A549 (cell line): Measurements from ENCODE around the gene PRR15L. TPM values are rescaled to one million over a fixed set of nuclear protein-coding genes. Genes with fewer than 3 reads are reported as not detected.
A peak's percentile ranks its signal among the peaks of the same experiment; 100 is the strongest.

Source experiments
- ATAC-seq, 2 experiments: fragments of 200-7000 bp in 1 of 2; fragments of >200 bp in 1 of 2; cut with Nextera tagmentation in 1 of 2; cut with Tn5 transposase in 1 of 2; 3 replicates each; pipeline versions ENCODE4 v1.8.0 to v1.9.1; 2018 to 2020; ENCODE audit warnings: mild to moderate bottlenecking in 1 of 2, moderate library complexity in 1 of 2
- CTCF ChIA-PET: fragments of 300-600 bp; sonication (Branson Sonifier 250); formaldehyde crosslinking; extraction: SDS; loops from one replicate; lab custom pipeline; 2021; ENCODE audit warnings: antibody characterized with exemption, inconsistent platforms; lab: Yijun Ruan, JAX
- POLR2A ChIA-PET: fragments of 350-600 bp; formaldehyde crosslinking; extraction: SDS; loops from one replicate; lab custom pipeline; 2021; ENCODE audit warnings: antibody characterized with exemption, inconsistent platforms; lab: Yijun Ruan, JAX
- DNase-seq, 2 experiments: peaks; one replicate each; pipeline versions ENCODE4 v3.0.0 to v3.0.0-alpha.2; 2011 to 2016; ENCODE audit warnings: low read depth in 1 of 2, low spot score in 1 of 2
- FAIRE-seq: peaks from 2 replicates; lab custom pipeline; 2011; peaks lifted over from hg19 to GRCh38; lab: Jason Lieb, UNC
- H3K27ac ChIP-seq, 2 experiments: fragments of >200 bp; sonication (Bioruptor Twin); formaldehyde crosslinking; 3 replicates each; pipeline ENCODE4 v1.5.1; 2016 to 2017
- H3K4me1 ChIP-seq: fragments of >200 bp; sonication (Bioruptor Twin); formaldehyde crosslinking; 3 replicates; pipeline ENCODE4 v1.6.1; 2016
- H3K4me2 ChIP-seq: fragments of >200 bp; sonication (Bioruptor Twin); formaldehyde crosslinking; 3 replicates; pipeline ENCODE4 v1.6.1; 2016
- H3K4me3 ChIP-seq: fragments of >200 bp; sonication (Bioruptor Twin); formaldehyde crosslinking; 3 replicates; pipeline ENCODE4 v1.5.1; 2016
- H3K9me3 ChIP-seq: fragments of >200 bp; sonication (Bioruptor Twin); formaldehyde crosslinking; 3 replicates; pipeline ENCODE4 v1.6.1; 2016
- ATOH8 ChIP-seq: fragments of 250-450 bp; sonication (Bioruptor Pico); IDR thresholded peaks from 2 replicates; pipeline ENCODE4 v1.5.0; 2020; ENCODE audit warnings: low read depth, mild to moderate bottlenecking, moderate library complexity
- CHD2 ChIP-seq: fragments of 150-350 bp; IDR thresholded peaks from 2 replicates; pipeline ENCODE4 v1.6.1; 2014; ENCODE audit warnings: low read length; ENCODE audit not compliant: partially characterized antibody
- E2F6 ChIP-seq: IDR thresholded peaks from 2 replicates; pipeline ENCODE4 v1.6.1; 2012; ENCODE audit warnings: low read depth, borderline replicate concordance
- EHF ChIP-seq: fragments of 250-450 bp; sonication (Bioruptor Pico); IDR thresholded peaks from 2 replicates; pipeline ENCODE4 v1.5.0; 2020; ENCODE audit warnings: mild to moderate bottlenecking
- ELK1 ChIP-seq: fragments of 150-350 bp; IDR thresholded peaks from 2 replicates; pipeline ENCODE4 v1.6.1; 2014; ENCODE audit warnings: low read depth, mild to moderate bottlenecking, low read length
- ESRRA ChIP-seq: fragments of 150-350 bp; IDR thresholded peaks from 2 replicates; pipeline ENCODE4 v1.6.1; 2014; ENCODE audit warnings: mild to moderate bottlenecking, low read length, borderline replicate concordance
- HDAC2 ChIP-seq: fragments of 200-600 bp; sonication (generic); IDR thresholded peaks from 2 replicates; pipeline ENCODE4 v1.6.1; 2016
- HEYL ChIP-seq: fragments of 250-450 bp; sonication (Bioruptor Pico); IDR thresholded peaks from 2 replicates; pipeline ENCODE4 v1.8.0; 2021; ENCODE audit warnings: mild to moderate bottlenecking, moderate library complexity
- HOXA7 ChIP-seq: fragments of 250-450 bp; sonication (Bioruptor Pico); IDR thresholded peaks from 2 replicates; pipeline ENCODE4 v1.5.0; 2020; ENCODE audit warnings: mild to moderate bottlenecking, moderate library complexity
- KDM1A ChIP-seq: fragments of 200-600 bp; sonication (generic); IDR thresholded peaks from 2 replicates; pipeline ENCODE4 v1.6.1; 2016; ENCODE audit warnings: low read depth, mild to moderate bottlenecking
- MYC ChIP-seq: IDR thresholded peaks from 2 replicates; pipeline ENCODE4 v1.6.1; 2012; ENCODE audit warnings: mild to moderate bottlenecking, inconsistent platforms, low read length, improper control_type of control experiment, borderline replicate concordance
- NPAS2 ChIP-seq: fragments of 250-450 bp; sonication (Bioruptor Pico); IDR thresholded peaks from 2 replicates; pipeline ENCODE4 v1.8.0; 2022; ENCODE audit warnings: mild to moderate bottlenecking, moderate library complexity, borderline replicate concordance
- NR3C1 ChIP-seq: fragments of >200 bp; sonication (Bioruptor Twin); formaldehyde crosslinking; IDR thresholded peaks from 3 replicates; pipeline ENCODE4 v1.6.1; 2017
- RAD21 ChIP-seq, 2 experiments: fragments of >200 bp in 1 of 2; sonication (Bioruptor Twin) in 1 of 2; formaldehyde crosslinking in 1 of 2; IDR thresholded peaks in 1 of 2; conservative IDR thresholded peaks in 1 of 2; 2 replicates in 1 of 2; 3 replicates in 1 of 2; pipeline ENCODE4 v1.6.1; 2012 to 2018; ENCODE audit warnings: inconsistent platforms in 1 of 2
- RCOR1 ChIP-seq: fragments of 150-350 bp; IDR thresholded peaks from 2 replicates; pipeline ENCODE4 v1.6.1; 2014; ENCODE audit warnings: antibody characterized with exemption, low read length, low read depth
- RFX5 ChIP-seq: fragments of 450-650 bp; IDR thresholded peaks from 2 replicates; pipeline ENCODE4 v1.7.1; 2014; ENCODE audit warnings: antibody characterized with exemption, mild to moderate bottlenecking, moderate library complexity
- RNF2 ChIP-seq: fragments of 200-600 bp; sonication (generic); IDR thresholded peaks from 2 replicates; pipeline ENCODE4 v1.6.1; 2016; ENCODE audit warnings: low read depth, mild to moderate bottlenecking, antibody characterized with exemption, moderate library complexity, borderline replicate concordance
- TFCP2L1 ChIP-seq: fragments of 250-450 bp; sonication (Bioruptor Pico); IDR thresholded peaks from 2 replicates; pipeline ENCODE4 v1.5.0; 2021; ENCODE audit warnings: mild to moderate bottlenecking
- TP53 ChIP-seq: fragments of 250-450 bp; sonication (Bioruptor Pico); IDR thresholded peaks from 2 replicates; pipeline ENCODE4 v1.5.0; 2021; ENCODE audit warnings: mild to moderate bottlenecking, moderate library complexity
- WGBS: methylation state at CpG from one replicate; pipeline ENCODE4 v1.1.6; 2017; ENCODE audit errors: missing lambda C conversion rate; 5-methylcytosine and 5-hydroxymethylcytosine counted together
- polyA plus RNA-seq, 4 experiments: library from polyadenylated mRNA; depleted of rRNA in 3 of 4; stranded (reverse); fragments of >200 nt; fragmentation: RNase III in 1 of 4; extraction: RNeasy Plus Mini Kit Qiagen cat#74134 plus additional on column Dnase treatment in 1 of 4; gene quantifications; 2 replicates in 3 of 4; 3 replicates in 1 of 4; pipeline ENCODE4 v1.2.3, GENCODE V29; 2011 to 2017
- TF ChIP-seq, protein P1 (sequence below): IDR thresholded peaks from 2 replicates; pipeline ENCODE4 v1.6.1; 2012
- TF ChIP-seq, protein P2 (sequence below): fragments of 450-650 bp; IDR thresholded peaks from 2 replicates; pipeline ENCODE4 v1.6.1; 2014; ENCODE audit warnings: antibody characterized with exemption
- TF ChIP-seq, protein P3 (sequence below): fragments of >200 bp; sonication (Bioruptor Twin); formaldehyde crosslinking; IDR thresholded peaks from 2 replicates; pipeline ENCODE4 v1.6.1; 2016
- TF ChIP-seq, protein P4 (sequence below): IDR thresholded peaks from 2 replicates; pipeline ENCODE4 v1.6.1; 2012

PRR15L gene
- polyA plus RNA-seq, 2 of the 4 experiments (the other 2 are of a cell fraction): 1.6 to 2.2 TPM

GRCh38 chr17:47994724-47995123 is 37.0 kb upstream of the PRR15L start:
- H3K4me3 ChIP-seq: no peak overlapping the region
- no peak overlapping the region for H3K27ac ChIP-seq
- POLR2A ChIA-PET: no interaction called here
- no peak for DNase-seq
- no peak for TF ChIP-seq CHD2
- TF ChIP-seq ATOH8 (CRISPR knock-in tag): no peak
- no peak for TF ChIP-seq EHF
- TF ChIP-seq KDM1A: no peak
- no peak for TF ChIP-seq ELK1
- TF ChIP-seq HDAC2: no peak
- TF ChIP-seq HOXA7: no peak
- no peak for TF ChIP-seq TP53 (CRISPR knock-in tag)
- TF ChIP-seq, protein P1, sequence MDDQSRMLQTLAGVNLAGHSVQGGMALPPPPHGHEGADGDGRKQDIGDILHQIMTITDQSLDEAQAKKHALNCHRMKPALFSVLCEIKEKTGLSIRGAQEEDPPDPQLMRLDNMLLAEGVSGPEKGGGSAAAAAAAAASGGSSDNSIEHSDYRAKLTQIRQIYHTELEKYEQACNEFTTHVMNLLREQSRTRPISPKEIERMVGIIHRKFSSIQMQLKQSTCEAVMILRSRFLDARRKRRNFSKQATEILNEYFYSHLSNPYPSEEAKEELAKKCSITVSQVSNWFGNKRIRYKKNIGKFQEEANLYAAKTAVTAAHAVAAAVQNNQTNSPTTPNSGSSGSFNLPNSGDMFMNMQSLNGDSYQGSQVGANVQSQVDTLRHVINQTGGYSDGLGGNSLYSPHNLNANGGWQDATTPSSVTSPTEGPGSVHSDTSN: no peak
- no peak for TF ChIP-seq RCOR1
- TF ChIP-seq RNF2: no peak
- no peak for TF ChIP-seq NR3C1
- TF ChIP-seq, protein P2, sequence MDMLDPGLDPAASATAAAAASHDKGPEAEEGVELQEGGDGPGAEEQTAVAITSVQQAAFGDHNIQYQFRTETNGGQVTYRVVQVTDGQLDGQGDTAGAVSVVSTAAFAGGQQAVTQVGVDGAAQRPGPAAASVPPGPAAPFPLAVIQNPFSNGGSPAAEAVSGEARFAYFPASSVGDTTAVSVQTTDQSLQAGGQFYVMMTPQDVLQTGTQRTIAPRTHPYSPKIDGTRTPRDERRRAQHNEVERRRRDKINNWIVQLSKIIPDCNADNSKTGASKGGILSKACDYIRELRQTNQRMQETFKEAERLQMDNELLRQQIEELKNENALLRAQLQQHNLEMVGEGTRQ: no peak
- TF ChIP-seq, protein P3, sequence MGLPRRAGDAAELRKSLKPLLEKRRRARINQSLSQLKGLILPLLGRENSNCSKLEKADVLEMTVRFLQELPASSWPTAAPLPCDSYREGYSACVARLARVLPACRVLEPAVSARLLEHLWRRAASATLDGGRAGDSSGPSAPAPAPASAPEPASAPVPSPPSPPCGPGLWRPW: no peak
- TF ChIP-seq, all 56 proteins: peak for 0
- Histone ChIP-seq H3K9me3 (no peaks in the 10 kb centered on the region), H3K4me2 (no peak overlapping the region), H3K4me1 (no peaks in the 10 kb centered on the region)
- ATAC-seq (peak in 1 of 2 experiments; percentile 16; a peak in 3 of 6 replicates), FAIRE-seq (no peak)
- CTCF ChIA-PET: interaction anchor here (0.6 to 15.9 kb wide), 13 partner anchors 9 to 103 kb away, joined by 3 to 174 read pairs (median 6); partner anchors contain the start of gene CDK5RAP3
- 58% methylated on average over 4 of the region's 4 CpGs for WGBS

GRCh38 chr17:47993964-47994363 is 36.3 kb upstream of the PRR15L start:
- no peaks in the 10 kb centered on the region for H3K9me3 ChIP-seq
- H3K27ac ChIP-seq: no peak overlapping the region
- no peak for ATAC-seq
- no peak overlapping the region for H3K4me2 ChIP-seq
- no peak overlapping the region for H3K4me3 ChIP-seq
- WGBS: 66% methylated on average over 5 of the region's 5 CpGs
- no peak for FAIRE-seq
- CTCF ChIA-PET: interaction anchor here (0.6 to 15.9 kb wide), 13 partner anchors 9 to 481 kb away, joined by 3 to 174 read pairs (median 7); partner anchors contain the start of gene CDK5RAP3
- no peak for DNase-seq
- no peaks in the 10 kb centered on the region for H3K4me1 ChIP-seq
- TF ChIP-seq ATOH8 (CRISPR knock-in tag) (no peak), MYC (no peak)
- TF ChIP-seq, all 56 proteins: peak for 0
- POLR2A ChIA-PET: no interaction called here

GRCh38 chr17:47993031-47993564 is 35.4 kb upstream of the PRR15L start:
- 66% methylated on average over 9 of the region's 9 CpGs for WGBS
- Histone ChIP-seq H3K9me3 (no peaks in the 10 kb centered on the region), H3K27ac (no peak overlapping the region), H3K4me1 (no peaks in the 10 kb centered on the region), H3K4me2 (no peak overlapping the region), H3K4me3 (no peak overlapping the region)
- FAIRE-seq (no peak), DNase-seq (no peak), ATAC-seq (no peak)
- CTCF ChIA-PET: interaction anchor here (1.4 to 15.9 kb wide), 8 partner anchors 11 to 150 kb away, joined by 5 to 174 read pairs (median 17); partner anchors contain the start of gene CDK5RAP3
- TF ChIP-seq EHF: no peak
- no peak for TF ChIP-seq ESRRA
- no peak for TF ChIP-seq NPAS2 (CRISPR knock-in tag)
- TF ChIP-seq MYC: no peak
- no peak for TF ChIP-seq RFX5
- TF ChIP-seq RAD21 (conservative IDR thresholded peaks at IDR 0.05 in 1 of 2, IDR thresholded peaks at IDR 0.05 in 1 of 2): no peak
- TF ChIP-seq, protein P1: no peak
- TF ChIP-seq TFCP2L1 (CRISPR knock-in tag): no peak
- TF ChIP-seq HOXA7: no peak
- TF ChIP-seq HEYL: no peak
- TF ChIP-seq, protein P2: no peak
- TF ChIP-seq, protein P4, sequence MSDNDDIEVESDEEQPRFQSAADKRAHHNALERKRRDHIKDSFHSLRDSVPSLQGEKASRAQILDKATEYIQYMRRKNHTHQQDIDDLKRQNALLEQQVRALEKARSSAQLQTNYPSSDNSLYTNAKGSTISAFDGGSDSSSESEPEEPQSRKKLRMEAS: no peak
- no peak for TF ChIP-seq E2F6
- POLR2A ChIA-PET: no interaction called here
